NCI-H2171 treated with DMSO at 0.1 percent for 48 hours (cell line): ENCODE data around the gene PSME3.
A peak's percentile ranks its signal among the peaks of the same experiment; 100 is the strongest.

Source experiments
- DNase-seq: peaks from one replicate; lab custom pipeline; 2025; lab: John Stamatoyannopoulos, UW

The PSME3 gene, protein sequence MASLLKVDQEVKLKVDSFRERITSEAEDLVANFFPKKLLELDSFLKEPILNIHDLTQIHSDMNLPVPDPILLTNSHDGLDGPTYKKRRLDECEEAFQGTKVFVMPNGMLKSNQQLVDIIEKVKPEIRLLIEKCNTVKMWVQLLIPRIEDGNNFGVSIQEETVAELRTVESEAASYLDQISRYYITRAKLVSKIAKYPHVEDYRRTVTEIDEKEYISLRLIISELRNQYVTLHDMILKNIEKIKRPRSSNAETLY

DNA sequence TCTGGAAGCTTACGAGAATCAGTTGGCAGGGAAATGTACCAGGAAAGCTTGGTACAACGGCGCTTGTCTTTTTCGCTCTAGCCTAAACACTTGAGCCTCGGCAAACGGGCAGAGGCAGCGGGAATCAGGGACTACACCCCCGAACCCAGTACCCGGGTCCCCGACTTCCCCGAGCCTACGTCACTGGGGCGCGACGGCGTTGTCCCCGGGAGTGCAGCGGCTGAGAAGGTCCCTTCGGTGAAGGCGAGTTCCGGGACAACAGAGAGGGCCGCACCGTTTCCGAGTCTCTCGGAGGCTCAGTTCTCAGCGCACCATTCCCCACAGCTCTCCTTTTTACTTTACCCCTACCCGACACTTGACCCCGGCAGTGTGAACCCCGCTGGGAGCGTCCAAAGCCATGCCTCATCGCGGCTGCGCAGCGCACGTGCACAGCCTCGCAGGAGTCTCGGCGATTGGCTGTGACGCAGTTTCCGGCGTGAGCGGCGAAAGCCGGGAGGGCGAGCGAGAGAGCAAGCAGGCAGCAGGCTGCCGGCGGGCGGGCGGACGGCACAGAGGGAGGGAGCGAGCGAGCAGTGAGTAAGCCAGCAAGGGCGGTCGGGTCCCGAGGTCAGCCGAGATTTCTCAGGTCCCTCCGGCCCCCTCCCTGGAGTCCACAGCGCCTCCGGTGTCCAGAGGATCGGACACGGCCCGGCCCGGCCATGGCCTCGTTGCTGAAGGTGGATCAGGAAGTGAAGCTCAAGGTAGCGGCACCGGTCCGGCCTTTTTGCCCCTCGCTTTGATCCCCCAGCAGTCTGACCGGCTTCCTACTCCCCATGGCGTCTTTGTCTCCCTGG lies at the start of gene PSME3:
Gene PSME3, plus strand, starts transcription at position 464 of the 833 bp plus-strand sequence. Its CDS starts 235 bp downstream, at position 699.
- DNase-seq = peak; percentile 90

DNA sequence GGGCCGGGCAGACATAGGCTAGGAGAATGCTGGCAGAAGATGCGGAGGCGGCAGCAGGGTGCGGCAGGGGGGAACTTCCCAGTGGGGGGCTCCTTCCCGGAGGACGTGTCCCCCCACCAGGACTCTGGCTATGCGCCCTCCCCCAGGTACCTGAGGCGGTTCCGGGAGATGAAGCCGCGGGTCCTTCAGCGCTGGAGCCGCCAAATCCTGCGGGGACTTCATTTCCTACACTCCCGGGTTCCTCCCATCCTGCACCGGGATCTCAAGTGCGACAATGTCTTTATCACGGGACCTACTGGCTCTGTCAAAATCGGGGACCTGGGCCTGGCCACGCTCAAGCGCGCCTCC lies 49.4 kb upstream of the PSME3 start:
- no peak for DNase-seq

DNA sequence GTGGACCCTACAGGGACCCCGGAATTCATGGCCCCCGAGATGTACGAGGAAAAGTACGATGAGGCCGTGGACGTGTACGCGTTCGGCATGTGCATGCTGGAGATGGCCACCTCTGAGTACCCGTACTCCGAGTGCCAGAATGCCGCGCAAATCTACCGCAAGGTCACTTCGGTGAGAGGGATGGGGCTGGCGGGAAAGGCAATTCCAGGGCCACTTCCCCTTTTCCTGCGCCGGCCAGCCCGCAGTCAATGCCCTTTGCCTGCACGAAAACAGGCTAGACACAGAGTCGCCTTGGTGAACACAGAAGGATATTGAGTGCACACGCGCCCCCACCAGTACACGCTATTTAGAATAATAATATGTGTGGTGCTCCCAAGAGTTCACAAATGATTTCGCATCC lies 48.8 kb upstream of the PSME3 start:
- no peak for DNase-seq

DNA sequence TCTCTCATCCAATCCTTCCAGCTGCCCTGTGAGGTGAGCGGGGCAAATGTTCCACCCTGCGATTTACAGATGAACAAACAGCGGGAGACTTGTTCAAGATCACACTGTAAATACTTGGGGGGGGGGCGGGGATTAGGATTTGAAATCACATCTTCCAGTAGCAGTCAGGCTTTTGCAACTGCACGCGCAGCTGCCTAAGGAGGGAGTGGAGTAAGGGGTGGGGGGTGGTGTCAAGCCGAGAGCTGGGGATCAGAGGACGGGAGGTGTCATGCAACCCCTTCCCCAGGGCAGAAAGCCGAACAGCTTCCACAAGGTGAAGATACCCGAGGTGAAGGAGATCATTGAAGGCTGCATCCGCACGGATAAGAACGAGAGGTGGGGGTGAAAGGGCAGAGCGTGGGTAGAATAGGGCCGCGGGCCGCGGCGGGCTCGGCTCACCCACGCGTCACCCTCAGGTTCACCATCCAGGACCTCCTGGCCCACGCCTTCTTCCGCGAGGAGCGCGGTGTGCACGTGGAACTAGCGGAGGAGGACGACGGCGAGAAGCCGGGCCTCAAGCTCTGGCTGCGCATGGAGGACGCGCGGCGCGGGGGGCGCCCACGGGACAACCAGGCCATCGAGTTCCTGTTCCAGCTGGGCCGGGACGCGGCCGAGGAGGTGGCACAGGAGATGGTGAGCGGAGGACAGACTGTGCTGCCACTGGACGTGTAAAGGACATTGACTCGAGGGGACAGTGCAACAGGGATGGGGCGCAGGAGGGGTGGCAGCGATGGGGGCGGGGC lies 48.2 kb upstream of the PSME3 start:
- no peak for DNase-seq

DNA sequence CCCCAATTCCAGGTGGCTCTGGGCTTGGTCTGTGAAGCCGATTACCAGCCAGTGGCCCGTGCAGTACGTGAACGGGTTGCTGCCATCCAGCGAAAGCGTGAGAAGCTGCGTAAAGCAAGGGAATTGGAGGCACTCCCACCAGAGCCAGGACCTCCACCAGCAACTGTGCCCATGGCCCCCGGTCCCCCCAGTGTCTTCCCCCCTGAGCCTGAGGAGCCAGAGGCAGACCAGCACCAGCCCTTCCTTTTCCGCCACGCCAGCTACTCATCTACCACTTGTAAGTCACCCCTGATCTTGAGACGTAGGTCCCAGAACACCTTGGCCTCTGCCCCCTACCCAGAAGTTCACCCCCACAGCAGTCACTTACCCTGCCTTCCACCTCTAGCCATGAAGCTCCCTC lies 45.9 kb upstream of the PSME3 start:
- DNase-seq = no peak

DNA sequence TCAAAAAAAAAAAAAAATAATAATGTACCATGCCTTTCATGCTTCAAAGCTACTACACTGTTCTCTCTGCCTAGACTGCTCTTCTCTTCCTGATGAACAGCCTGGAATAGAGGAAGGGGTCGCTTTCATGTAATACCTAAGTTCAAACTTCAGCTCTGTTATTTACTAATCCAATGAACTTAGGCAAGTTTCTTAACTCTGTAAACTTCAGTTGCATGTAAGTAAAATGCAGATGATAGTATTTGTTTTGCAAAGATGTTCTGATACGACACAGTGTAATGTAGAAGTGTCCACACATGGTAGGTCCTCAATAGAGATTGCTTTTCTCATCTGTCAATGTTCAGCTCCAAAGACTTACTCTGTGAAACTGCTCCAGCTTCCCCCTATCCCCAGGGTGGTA lies 41.2 kb upstream of the PSME3 start:
- no peak for DNase-seq

DNA sequence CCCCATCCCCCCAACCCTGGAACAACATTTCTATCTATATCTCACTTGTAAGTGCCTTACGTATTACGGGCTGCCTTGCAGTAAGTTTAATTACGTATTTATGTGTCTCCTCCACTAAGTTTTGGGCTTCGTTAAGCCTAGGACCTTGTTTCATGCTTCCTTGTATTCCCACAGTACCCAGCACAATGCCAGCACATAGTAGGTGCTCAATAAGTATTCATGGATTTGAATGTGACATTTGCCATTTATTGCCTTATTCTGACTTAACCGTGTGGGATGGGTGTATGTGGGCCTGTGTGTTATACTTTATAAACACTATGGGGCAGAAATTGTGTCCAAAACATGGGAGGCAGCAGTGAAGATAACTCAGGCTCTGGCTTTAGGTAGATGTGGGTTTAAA lies 40.7 kb upstream of the PSME3 start:
- DNase-seq = no peak

DNA sequence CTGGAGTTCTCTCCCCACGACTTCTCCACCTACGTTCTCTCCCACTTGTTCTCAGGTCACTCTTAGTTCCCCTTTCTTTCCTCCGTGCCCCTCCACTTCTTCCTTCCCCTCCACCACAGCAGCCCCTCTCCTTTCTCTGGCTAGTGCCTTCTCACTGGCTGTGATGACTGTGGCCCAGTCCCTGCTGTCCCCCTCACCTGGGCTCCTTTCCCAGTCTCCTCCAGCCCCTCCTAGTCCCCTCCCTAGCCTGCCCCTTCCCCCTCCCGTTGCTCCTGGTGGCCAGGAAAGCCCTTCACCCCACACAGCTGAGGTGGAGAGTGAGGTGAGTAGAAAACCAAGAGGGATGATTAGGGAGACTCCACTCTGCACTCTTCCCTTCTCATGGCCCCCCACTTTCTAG lies 38.1 kb upstream of the PSME3 start:
- no peak for DNase-seq

DNA sequence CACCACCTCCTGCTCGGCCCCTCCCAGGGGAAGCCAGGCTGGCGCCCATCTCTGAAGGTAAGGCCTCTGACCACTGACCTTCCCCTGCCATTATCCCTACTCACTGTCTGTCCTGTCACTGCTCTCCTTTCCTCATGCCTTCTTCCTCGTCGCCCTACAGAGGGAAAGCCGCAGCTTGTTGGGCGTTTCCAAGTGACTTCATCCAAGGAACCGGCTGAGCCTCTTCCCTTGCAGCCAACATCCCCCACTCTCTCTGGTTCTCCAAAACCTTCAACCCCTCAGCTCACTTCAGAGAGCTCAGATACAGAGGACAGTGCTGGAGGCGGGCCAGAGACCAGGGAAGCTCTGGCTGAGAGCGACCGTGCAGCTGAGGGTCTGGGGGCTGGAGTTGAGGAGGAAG lies 37.7 kb upstream of the PSME3 start:
- no peak for DNase-seq

DNA sequence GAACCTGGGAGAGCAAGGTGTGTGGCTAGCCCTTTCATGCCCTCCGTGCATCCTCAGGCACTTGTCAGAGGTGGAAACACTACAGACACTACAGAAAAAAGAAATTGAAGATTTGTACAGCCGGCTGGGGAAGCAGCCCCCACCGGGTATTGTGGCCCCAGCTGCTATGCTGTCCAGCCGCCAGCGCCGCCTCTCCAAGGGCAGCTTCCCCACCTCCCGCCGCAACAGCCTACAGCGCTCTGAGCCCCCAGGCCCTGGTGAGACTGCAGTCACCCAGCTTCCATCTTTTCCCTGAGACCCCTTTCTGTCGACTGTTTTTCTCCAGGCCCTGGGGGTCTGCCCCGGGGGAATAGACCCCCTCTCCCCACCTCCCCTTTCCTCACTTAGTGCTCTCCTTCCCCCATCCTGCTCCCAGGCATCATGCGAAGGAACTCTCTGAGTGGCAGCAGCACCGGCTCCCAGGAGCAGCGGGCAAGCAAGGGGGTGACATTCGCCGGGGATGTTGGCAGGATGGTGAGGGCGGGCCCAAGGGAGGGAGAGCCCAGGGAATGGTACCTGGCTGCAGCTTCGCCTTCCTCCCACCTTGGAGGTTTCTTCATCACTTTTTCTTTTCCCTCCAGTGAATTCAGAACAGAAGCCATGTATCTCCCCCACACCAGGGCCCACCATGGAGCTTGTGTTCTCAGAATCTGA lies 37.0 kb upstream of the PSME3 start:
- no peak for DNase-seq

DNA sequence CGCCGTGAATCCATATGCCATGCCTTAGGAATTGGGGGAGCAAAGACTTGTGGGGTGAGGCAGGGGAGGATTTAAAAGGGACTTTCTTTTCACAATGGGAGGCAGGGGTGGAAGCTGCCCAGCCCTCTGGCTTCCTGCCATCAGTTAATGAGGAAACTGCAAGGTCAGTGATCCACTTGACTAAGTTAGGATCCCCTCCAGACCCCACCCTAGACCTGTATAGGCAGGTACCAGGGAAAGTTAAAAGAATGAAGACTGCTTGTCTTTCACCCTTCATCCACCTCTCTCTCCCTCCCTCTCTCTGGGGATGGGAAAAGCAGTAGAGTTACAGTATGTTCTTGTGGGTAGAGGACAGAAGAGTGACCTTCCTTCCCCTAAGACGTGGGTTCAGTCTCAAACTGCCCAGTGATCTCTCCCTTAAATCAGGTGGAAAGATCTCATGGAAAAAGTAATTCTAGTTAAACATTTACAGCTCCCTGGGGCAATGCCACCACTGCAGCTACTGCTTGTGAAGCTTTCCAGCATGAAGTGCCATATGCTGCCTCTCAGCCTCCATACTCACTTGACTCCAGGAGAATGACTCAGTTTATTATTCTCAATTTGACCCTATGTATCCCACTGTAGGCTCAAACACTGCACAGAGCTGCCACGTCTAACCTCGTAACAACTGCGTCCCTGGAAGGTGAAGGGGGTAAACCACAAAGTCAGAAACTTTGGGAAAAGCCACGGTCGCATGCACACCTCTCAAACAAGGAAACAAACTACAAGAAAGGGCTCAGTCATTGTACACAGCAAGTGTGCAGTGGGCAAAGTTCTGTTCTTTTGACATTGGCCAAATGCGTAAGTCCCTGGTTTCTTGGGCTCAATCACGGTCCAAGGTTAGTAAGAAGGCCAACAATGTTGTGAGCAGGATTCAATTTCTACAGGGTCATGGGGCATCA lies 35.9 kb upstream of the PSME3 start:
- DNase-seq = peak; percentile 26

DNA sequence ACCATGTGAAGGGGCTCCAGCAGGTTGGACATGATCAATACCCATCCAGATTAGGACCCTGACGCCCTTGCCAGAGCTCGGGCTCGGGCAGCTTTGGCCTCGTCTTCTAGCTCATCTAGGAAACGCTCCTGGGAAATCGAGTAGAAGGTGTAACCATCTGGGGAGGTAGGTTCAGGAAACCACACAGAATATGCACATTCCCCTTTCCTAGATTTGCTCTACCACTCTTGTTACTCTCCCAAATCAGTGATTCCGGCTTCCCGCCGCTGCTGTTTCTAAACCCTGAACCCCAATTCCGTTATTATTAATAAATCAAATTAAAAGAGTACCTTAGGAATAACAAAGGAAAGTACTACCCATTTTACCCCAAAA lies 35.2 kb upstream of the PSME3 start:
- no peak for DNase-seq

DNA sequence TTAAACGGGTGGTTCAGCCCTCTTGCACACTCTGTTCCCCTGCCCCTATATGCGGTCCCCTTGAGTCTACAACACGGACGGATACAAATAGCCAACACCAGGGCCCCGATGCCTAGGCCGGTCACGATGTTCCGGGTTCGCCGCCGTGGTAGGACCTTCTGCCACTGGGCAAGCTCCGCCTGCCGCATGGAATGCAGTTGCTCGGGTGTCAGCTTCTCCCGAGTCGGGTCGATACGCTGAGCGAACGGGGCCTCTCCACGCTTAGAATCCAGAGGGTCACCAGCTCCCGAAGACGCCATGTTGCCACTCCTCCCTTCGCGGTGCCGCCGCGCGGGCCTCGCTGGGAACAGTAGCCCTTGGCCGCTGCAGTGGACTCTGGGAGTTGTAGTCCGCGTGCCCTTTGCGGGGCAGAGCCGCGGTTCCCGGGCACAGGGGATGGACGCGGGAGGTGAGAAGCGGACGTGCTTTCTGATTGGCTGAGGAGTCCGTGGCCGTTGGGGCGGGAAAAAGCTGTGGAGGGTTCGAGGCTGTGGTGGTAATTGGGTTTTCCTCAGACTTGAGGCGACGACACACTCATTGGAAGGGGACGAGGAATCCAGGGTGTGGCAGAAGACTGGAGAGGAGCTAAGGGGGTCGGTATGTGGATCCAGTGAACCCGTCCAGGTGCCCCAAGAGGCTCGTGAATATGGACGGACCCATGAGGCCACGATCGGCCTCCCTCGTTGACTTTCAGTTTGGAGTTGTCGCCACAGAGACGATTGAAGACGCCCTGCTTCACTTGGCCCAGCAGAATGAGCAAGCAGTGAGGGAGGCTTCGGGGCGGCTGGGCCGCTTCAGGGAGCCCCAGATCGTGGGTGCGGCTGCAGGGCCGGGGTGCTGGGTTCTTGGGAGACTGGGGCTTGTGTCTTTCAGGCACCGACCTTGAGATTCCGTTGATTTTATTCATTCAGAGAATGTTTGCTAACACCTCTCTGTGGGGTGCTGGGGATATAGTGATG lies 34.5 kb upstream of the PSME3 start, which contains the start of the genes CNTD1 and COA3:
Gene CNTD1, plus strand, starts transcription at position 479 of the 998 bp plus-strand sequence. Its CDS starts 207 bp downstream, at position 686.
Gene COA3, minus strand, starts transcription at position 322 of the 998 bp plus-strand sequence. Its CDS starts 23 bp downstream, at position 299.
- peak; percentile 83 for DNase-seq

DNA sequence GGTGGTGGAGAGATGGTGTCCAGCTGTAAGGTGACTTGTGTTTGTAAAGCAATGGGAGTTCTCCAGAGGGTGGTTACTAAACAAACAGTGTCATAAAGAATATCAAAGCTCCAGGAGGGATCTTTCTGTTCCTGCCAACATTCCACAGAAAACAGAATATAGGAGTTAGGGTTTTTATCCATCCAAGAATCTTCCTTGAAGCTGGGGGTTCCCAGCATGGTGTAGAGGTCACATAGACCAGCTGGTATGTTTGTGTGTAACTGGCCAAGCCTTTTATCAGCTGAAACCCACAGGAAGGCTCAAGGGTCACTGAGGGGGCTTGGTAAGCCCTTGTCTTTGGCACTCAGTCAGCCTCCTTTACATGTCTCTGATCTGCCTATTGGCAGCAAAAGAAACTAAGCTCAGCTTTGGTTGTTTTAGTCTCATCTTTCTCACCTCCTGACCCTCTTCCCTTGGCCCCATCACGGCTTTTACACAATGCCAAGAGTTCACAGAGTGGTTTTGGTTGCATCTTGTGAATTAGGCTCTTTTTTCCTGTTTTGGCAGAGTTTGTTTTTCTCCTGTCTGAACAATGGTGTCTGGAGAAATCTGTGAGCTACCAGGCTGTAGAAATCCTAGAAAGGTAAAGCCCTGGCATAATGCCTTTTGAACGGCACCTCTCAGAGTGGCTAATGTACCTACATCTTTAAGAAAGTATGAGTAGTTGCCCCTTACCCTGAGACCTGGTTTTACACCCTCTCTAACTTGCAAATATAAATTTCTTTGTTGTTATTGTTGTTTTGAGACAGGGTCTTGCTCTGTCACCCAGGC lies 29.9 kb upstream of the PSME3 start:
- no peak for DNase-seq

DNA sequence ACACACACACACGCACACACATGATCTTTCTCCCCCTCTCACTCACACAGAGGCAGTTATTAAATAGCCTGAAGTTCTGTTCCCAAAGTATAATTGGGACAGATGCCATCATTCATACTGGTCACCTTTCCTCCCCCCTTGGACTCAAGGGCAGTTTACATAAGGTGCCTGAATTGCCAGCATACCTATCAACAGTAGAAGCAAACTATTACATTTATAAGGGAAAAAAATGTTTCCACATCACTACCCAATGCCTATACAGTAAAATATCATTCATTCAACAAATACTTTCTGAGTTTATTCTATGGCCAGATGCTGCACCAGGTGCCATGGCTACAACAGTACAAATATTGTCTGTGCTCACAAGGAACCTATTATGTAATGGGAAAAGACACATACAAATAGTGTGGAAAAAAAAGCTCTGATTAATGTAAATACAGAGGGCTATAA lies 28.3 kb upstream of the PSME3 start:
- no peak for DNase-seq

DNA sequence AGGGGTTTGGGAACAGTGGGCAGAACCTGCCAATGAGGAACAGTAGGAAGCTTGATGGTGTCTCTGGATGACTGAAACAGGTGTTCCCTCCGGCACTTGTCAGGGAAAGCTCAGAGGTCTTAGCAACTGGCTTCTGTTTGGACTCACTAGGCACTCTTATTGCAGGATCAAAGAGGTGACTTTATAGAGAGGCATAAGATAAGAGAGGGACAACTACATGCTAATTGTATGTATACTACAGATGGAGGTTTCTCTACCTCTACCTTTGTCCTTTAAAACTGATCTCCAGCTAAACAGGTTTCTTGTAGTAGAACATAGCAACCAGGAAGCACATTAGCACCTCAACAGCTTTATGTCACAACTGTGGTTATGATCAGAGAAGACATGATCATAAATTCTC lies 26.9 kb upstream of the PSME3 start:
- DNase-seq = no peak

DNA sequence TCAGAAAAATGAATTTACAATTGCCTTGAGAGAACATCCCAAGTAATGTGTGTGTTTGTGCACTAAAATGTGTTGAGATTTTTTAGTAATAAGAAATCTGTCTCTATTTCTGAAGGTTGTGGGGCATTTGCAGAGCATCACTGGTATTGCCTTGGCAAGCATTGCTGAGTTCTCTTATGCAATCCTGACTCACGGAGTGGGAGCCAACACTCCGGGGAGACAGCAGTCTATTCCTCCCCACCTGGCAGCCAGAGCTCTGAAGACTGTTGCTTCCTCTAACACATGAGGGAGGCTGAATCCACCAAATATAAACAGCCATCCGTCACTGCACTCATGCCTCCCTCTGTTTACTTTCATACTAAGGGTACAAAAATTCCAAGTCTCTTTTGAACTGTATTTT lies 23.9 kb upstream of the PSME3 start:
- no peak for DNase-seq

DNA sequence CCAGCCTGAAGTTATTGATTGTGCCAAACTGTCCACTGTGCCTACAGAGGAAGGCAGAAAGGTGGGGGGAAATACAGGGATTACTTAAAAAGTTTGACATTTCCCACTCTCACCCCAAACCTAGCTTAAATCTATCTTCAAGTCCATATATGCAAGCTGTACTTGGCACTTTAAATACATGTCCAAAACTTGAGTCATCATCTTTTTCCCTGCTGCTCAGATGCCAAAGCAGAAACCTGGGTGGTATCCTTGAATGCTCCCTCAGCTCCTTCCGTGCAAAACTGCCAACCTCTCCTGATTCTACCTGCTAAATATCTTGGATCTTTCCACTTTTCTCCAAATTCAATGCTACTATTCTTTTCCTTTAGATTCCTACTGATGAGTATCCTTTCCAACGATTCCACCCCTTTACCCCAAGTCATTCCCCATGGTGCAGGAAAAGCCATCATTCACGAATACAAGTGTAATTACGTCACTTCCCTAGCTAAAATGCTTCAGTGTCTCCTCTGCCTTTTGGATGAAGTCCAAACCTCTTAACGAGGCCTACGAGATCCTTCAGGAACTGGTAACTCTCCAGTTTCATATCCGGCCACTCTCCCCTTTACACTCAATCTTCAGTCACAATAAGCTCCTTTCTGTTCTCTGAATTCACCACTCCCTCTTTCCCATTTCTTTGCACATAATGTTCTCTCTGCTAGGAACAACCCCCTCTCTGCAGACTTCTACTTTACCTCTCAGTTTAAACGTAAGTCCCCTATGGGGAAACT lies 18.4 kb upstream of the PSME3 start:
- DNase-seq = no peak
